ENCODE measurements around the gene CYB5A. TPM values are rescaled to one million over a fixed set of nuclear protein-coding genes. Genes with fewer than 3 reads are reported as not detected.
A peak's percentile ranks its signal among the peaks of the same experiment; 100 is the strongest.

CYB5A gene
- total and polyA plus RNA-seq, 2 of the 8 experiments (the other 6 are each of a cell fraction or from before 2014, with no cell fraction given), result 154 to 195 TPM

- Histone ChIP-seq H3K27ac (ENCODE audit: low read depth, low read length) (no peak overlapping the region), H4K5ac (ENCODE audit: insufficient read length, low read depth, low read length) (no peak overlapping the region)
- CTCF ChIA-PET (ENCODE audit: partially characterized antibody), result interaction anchor here (0.6 kb wide), 1 partner anchor 504 kb away, joined by 4 read pairs; no protein-coding TSS in a partner anchor
Measured at GRCh38 chr18:74286106-74286855, 5.5 kb downstream of the CYB5A start.

More at GRCh38 chr18:74286106-74286855, 5.5 kb downstream of the CYB5A start:
- WGBS, 2 experiments (ENCODE audit: extremely low coverage in 1 of 2, insufficient coverage in 1 of 2, insufficient read length in 1 of 2, insufficient replicate concordance in 2 of 2, low coverage in 1 of 2, low lambda C conversion rate in 2 of 2, missing lambda C conversion rate in 1 of 2), result 86% methylated on average over 4 of the region's 4 CpGs; no CpG with 5 or more reads in 1 of the 2 experiments
- no peak overlapping the region for H3K14ac ChIP-seq (ENCODE audit: insufficient read length)
- POLR2A ChIA-PET (ENCODE audit: partially characterized antibody), result interaction anchor here (1.2 to 2.4 kb wide), 2 partner anchors 11 to 212 kb away, joined by 3 to 6 read pairs; no protein-coding TSS in a partner anchor
- H2BK5ac ChIP-seq (ENCODE audit: low read depth, low read length), result peak overlapping the region; percentile 64; the same call in 1 of the 2 replicates
- no peak overlapping the region for H2BK15ac ChIP-seq (ENCODE audit: low read length)
- H4K8ac ChIP-seq (ENCODE audit: extremely low read depth, insufficient read depth, low read length), result no peak overlapping the region
- no peak overlapping the region for H2AFZ ChIP-seq (ENCODE audit: low read length)
- no peak overlapping the region for H3K4me3 ChIP-seq (ENCODE audit: extremely low read depth in 1 of 4, insufficient read depth in 2 of 4, low read depth in 3 of 4, low read length in 4 of 4)
- no peaks in the 10 kb centered on the region for H3K9me3 ChIP-seq (ENCODE audit: insufficient read depth in 2 of 2, low read depth in 1 of 2, low read length in 1 of 2)
- no peak for FAIRE-seq
- no peak overlapping the region for H3K56ac ChIP-seq (replicated peaks; ENCODE audit: insufficient read length, low read depth, low read length)
- no peak overlapping the region for H4K91ac ChIP-seq (replicated peaks; ENCODE audit: insufficient read length, low read length)
- no peak for TF ChIP-seq RNF2 (IDR thresholded peaks at IDR 0.05; ENCODE audit: borderline replicate concordance, low read depth, low read length, missing control alignments, poor library complexity, severe bottlenecking)
- TF ChIP-seq RBBP5 (IDR thresholded peaks at IDR 0.05; ENCODE audit: borderline replicate concordance, low read depth, low read length), result no peak
- no peak for TF ChIP-seq CHD1 (IDR thresholded peaks at IDR 0.05; ENCODE audit: low read depth, low read length)
- no peak for TF ChIP-seq BRCA1 (IDR thresholded peaks at IDR 0.05; ENCODE audit: low read depth, low read length)
- peaks cover 12% of the 10 kb centered on the region for H3K79me1 ChIP-seq (ENCODE audit: low read depth, low read length)
- no peak overlapping the region for H3K18ac ChIP-seq (ENCODE audit: extremely low read depth, low read length)
- H3K9ac ChIP-seq (replicated peaks in 1 of 4; ENCODE audit: extremely low read depth in 1 of 4, low read depth in 3 of 4, low read length in 3 of 4), result no peak overlapping the region
- peak overlapping the region; percentile 93; the same call in 1 of the 2 replicates for H2AK5ac ChIP-seq (ENCODE audit: low read depth, low read length)
- peak overlapping the region; percentile 23; the same call in 1 of the 2 replicates for H2BK12ac ChIP-seq (ENCODE audit: low read depth, low read length)
- no peaks in the 10 kb centered on the region for H3K36me3 ChIP-seq (ENCODE audit: control insufficient read depth in 2 of 4, insufficient read depth in 4 of 4, low read length in 3 of 4)
- no peak overlapping the region for H2BK120ac ChIP-seq (replicated peaks; ENCODE audit: low read depth, low read length)
- H3K4me2 ChIP-seq (ENCODE audit: insufficient read depth in 1 of 2, low read depth in 2 of 2, low read length in 2 of 2), result no peak overlapping the region
- H3K4ac ChIP-seq (replicated peaks; ENCODE audit: insufficient read length, low read depth, low read length), result no peak overlapping the region
- DNase-seq (ENCODE audit: low read depth in 1 of 2, low spot score in 2 of 2), result no peak
- peaks cover 12% of the 10 kb centered on the region; the same call in 1 of the 2 replicates for H3K23me2 ChIP-seq (ENCODE audit: low read depth, low read length)
- H3K23ac ChIP-seq (ENCODE audit: insufficient read length), result no peak overlapping the region
- peaks cover 23 to 49% (median 33%) of the 10 kb centered on the region in 4 experiments for H3K4me1 ChIP-seq (replicated peaks in 1 of 4; ENCODE audit: control insufficient read depth in 3 of 4, insufficient read depth in 4 of 4, low read length in 3 of 4)
- peaks cover 12 to 80% of the 10 kb centered on the region in 2 experiments for H3K79me2 ChIP-seq (ENCODE audit: control insufficient read depth in 1 of 2, insufficient read depth in 2 of 2, low read length in 2 of 2)
- H4K20me1 ChIP-seq (replicated peaks in 1 of 2; ENCODE audit: control insufficient read depth in 1 of 2, insufficient read depth in 2 of 2, low read length in 2 of 2), result no peaks in the 10 kb centered on the region
- no peaks in the 10 kb centered on the region for H3K27me3 ChIP-seq (replicated peaks in 1 of 4; ENCODE audit: control insufficient read depth in 3 of 4, extremely low read depth in 1 of 4, insufficient read depth in 3 of 4, low read length in 3 of 4)
- H2BK20ac ChIP-seq (ENCODE audit: low read length), result 0 out of 2 replicates have a peak overlapping the region, but pooled peaks have one; percentile 23

Measured in H1 (cell line).